ENCODE results near the gene THOC1.

THOC1 gene

DNA sequence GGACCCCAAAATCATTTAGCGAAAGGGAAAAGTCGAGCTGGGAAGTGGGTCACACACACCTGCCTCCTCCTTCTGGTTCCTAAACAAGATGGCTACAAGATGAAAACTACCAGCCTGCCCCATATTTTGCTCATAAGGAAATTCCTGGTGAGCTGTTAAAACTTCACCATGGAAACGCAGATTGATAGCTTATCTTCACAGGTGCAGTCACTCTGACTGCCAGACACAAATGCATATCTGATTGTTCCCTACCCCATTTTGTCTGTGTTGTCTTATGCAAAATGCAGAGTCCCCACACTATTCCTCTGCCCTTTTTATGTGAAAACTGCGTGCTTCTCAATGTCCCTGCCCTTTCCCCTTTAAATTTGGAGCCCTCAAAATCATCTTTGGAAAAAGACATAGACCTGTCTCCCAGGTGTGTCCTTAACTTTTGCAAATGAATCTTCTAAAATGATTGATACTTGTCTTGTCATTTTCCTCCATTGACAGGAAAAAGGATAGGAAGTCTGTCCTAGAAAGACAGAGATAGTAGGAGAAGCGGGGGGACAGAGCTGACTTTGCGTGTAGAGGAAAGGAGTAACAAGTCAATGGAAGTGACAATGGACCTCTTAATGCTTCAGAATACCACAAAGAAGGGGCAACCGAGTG, 38.9 kb upstream of the THOC1 start:
- no peak for DNase-seq (ENCODE audit: low read depth)
- no peak overlapping the region for H3K4me3 ChIP-seq (ENCODE audit: low read length)
- TF ChIP-seq, protein P1, sequence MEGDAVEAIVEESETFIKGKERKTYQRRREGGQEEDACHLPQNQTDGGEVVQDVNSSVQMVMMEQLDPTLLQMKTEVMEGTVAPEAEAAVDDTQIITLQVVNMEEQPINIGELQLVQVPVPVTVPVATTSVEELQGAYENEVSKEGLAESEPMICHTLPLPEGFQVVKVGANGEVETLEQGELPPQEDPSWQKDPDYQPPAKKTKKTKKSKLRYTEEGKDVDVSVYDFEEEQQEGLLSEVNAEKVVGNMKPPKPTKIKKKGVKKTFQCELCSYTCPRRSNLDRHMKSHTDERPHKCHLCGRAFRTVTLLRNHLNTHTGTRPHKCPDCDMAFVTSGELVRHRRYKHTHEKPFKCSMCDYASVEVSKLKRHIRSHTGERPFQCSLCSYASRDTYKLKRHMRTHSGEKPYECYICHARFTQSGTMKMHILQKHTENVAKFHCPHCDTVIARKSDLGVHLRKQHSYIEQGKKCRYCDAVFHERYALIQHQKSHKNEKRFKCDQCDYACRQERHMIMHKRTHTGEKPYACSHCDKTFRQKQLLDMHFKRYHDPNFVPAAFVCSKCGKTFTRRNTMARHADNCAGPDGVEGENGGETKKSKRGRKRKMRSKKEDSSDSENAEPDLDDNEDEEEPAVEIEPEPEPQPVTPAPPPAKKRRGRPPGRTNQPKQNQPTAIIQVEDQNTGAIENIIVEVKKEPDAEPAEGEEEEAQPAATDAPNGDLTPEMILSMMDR (IDR thresholded peaks at IDR 0.05; ENCODE audit: insufficient read depth, low read depth, low read length, missing control alignments), result no peak

DNA sequence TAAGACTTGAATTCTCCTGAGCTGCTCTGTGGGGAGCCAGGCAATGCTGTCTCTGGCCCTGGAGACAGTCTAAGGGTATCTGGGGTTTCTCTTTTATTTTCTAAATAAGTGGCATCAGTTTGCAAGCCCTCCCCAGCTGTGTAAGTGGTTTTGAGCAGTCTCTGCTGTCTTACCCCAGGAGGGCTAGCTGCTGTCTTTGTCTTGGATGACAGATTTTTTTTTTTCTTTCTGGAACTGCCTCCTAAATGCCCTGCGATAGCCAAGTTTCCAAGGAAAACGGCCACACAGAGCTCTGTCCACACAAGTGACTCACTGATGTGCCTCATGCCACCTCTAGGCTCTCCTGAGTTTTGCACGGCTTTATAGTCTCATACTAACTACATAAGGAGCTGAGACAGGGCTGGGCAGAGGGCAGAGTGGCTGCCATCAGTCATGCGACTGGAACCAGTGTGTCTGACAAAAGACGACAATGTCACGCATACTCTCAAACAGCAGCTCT, 37.2 kb upstream of the THOC1 start:
- H3K4me3 ChIP-seq (ENCODE audit: low read length), result no peak overlapping the region
- TF ChIP-seq, protein P1 (IDR thresholded peaks at IDR 0.05; ENCODE audit: insufficient read depth, low read depth, low read length, missing control alignments), result no peak
- no peak for DNase-seq (ENCODE audit: low read depth)

DNA sequence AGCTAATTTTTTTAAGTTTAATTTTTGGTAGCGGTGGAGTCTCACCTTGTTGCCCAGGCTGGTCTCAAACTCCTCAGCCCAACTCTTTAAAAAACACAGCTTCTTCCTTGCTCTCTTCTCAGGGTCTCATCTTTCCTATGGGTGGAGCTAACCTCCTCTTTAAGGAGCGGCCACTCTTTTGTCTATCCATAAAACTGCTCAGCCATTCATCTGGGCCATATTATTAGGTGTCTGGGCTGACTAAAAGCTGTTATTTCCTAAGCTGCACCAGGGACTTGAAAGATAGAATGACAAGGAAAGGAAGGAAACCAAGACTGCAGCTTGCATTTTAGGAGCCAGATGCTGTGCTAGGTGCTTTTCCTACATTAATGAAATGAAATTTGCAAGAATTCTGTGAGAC, 35.8 kb upstream of the THOC1 start:
- TF ChIP-seq, protein P1 (IDR thresholded peaks at IDR 0.05; ENCODE audit: insufficient read depth, low read depth, low read length, missing control alignments), result no peak
- H3K4me3 ChIP-seq (ENCODE audit: low read length), result no peak overlapping the region
- no peak for DNase-seq (ENCODE audit: low read depth)

DNA sequence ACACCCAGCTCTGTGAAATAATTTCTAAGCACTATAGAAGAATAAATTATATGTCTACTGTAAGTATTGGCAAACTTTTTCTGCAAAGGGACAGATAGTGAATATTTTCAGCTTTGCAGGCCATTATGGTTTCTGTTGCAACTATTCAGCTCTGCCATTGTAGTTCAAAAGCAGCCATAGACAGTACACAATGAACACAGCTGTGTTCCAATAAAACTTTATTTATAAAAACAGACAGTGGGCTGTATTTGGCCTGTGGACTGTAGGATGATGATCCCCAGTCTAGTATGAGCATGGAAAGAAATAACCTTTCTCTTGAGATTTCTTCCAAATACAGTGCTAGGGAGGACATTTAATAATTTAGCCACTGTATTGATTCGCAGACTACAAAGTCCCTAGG, 35.2 kb upstream of the THOC1 start:
- no peak for DNase-seq (ENCODE audit: low read depth)
- no peak overlapping the region for H3K4me3 ChIP-seq (ENCODE audit: low read length)
- TF ChIP-seq, protein P1 (IDR thresholded peaks at IDR 0.05; ENCODE audit: insufficient read depth, low read depth, low read length, missing control alignments), result no peak

DNA sequence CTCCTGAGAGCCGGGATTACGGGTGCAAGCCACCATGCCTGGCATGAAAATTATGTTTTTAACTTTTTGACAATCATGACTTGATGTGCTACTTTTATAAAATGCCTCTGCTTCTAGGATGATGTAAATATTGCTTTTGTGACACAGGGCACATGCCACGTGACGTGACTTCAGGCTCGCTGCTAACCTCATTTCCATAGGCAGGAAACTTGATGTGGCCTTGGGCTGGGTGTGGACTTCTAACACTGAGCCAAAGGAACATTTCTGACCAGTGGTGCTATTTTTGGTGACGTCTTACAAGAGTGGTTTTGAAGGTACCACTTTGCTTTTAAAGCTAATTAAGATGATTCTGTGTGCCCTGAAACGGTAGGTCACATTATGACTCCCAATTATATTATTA, 34.2 kb upstream of the THOC1 start:
- DNase-seq (ENCODE audit: low read depth), result no peak
- H3K4me3 ChIP-seq (ENCODE audit: low read length), result no peak overlapping the region
- TF ChIP-seq, protein P1 (IDR thresholded peaks at IDR 0.05; ENCODE audit: insufficient read depth, low read depth, low read length, missing control alignments), result no peak

DNA sequence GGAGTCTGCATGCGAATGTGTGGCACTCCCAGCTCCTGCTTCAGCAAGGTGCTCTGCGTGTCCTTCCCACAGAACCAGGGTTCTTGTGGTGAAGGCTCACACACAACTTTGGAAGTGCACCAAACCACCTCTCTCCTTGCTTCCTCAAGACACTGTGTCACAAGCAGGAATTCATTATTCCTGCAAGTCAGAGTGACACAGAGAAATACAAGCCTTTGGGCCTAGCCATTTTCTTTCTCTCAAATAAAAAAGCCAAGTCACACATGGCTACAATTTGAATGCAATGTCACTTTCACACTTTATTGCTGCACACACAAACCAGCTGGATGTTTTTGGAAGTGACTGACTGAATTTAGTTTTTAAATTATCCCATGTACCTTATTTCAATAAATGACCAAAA, 30.1 kb upstream of the THOC1 start:
- no peak for DNase-seq (ENCODE audit: low read depth)
- H3K4me3 ChIP-seq (ENCODE audit: low read length), result no peak overlapping the region
- TF ChIP-seq, protein P1 (IDR thresholded peaks at IDR 0.05; ENCODE audit: insufficient read depth, low read depth, low read length, missing control alignments), result no peak
